ENCODE results near the gene MYOCD.

MYOCD gene

GRCh38 chr17:12730931-12731521 lies 65.3 kb downstream of the MYOCD start:
- Histone ChIP-seq H3K9ac (no peak overlapping the region), H3K36me3 (ENCODE audit: control insufficient read depth, insufficient read depth, low read length) (no peaks in the 10 kb centered on the region), H3K9me3 (ENCODE audit: control insufficient read depth, low read length) (no peaks in the 10 kb centered on the region), H3K4me2 (ENCODE audit: low read length) (peak overlapping the region; percentile 70), H2AFZ (peak overlapping the region; percentile 81), H3K79me2 (no peaks in the 10 kb centered on the region), H3K4me1 (peaks cover 46% of the 10 kb centered on the region), H3K27ac (peak overlapping the region; percentile 96), H3K27me3 (ENCODE audit: control insufficient read depth, insufficient read depth, low read length) (no peaks in the 10 kb centered on the region), H3K4me3 (ENCODE audit: low read depth, low read length) (peak overlapping the region; percentile 41)
- no peak for TF ChIP-seq CTCF (IDR thresholded peaks at IDR 0.05)

GRCh38 chr17:12731839-12732238 lies 66.1 kb downstream of the MYOCD start:
- no peaks in the 10 kb centered on the region for H3K9me3 ChIP-seq (ENCODE audit: control insufficient read depth, low read length)
- H3K4me3 ChIP-seq (ENCODE audit: low read depth, low read length): no peak overlapping the region
- H3K36me3 ChIP-seq (ENCODE audit: control insufficient read depth, insufficient read depth, low read length): no peaks in the 10 kb centered on the region
- peak overlapping the region; percentile 78 for H2AFZ ChIP-seq
- H3K27ac ChIP-seq: peak overlapping the region; percentile 96
- H3K79me2 ChIP-seq: no peaks in the 10 kb centered on the region
- H3K27me3 ChIP-seq (ENCODE audit: control insufficient read depth, insufficient read depth, low read length): no peaks in the 10 kb centered on the region
- H3K9ac ChIP-seq: no peak overlapping the region
- TF ChIP-seq CTCF (IDR thresholded peaks at IDR 0.05): no peak
- peak overlapping the region; percentile 70 for H3K4me2 ChIP-seq (ENCODE audit: low read length)
- peaks cover 41% of the 10 kb centered on the region for H3K4me1 ChIP-seq

GRCh38 chr17:12732366-12732765 lies 66.7 kb downstream of the MYOCD start:
- Histone ChIP-seq H3K36me3 (ENCODE audit: control insufficient read depth, insufficient read depth, low read length) (no peaks in the 10 kb centered on the region), H3K4me2 (ENCODE audit: low read length) (peak overlapping the region; percentile 19), H3K9me3 (ENCODE audit: control insufficient read depth, low read length) (no peaks in the 10 kb centered on the region), H3K27me3 (ENCODE audit: control insufficient read depth, insufficient read depth, low read length) (no peaks in the 10 kb centered on the region), H3K9ac (no peak overlapping the region), H3K4me3 (ENCODE audit: low read depth, low read length) (no peak overlapping the region), H3K4me1 (peaks cover 36% of the 10 kb centered on the region), H2AFZ (peak overlapping the region; percentile 78), H3K79me2 (no peaks in the 10 kb centered on the region), H3K27ac (peak overlapping the region; percentile 96)
- no peak for TF ChIP-seq CTCF (IDR thresholded peaks at IDR 0.05)

- no peak for TF ChIP-seq CTCF (IDR thresholded peaks at IDR 0.05)
- Histone ChIP-seq H3K4me1 (peaks cover 27% of the 10 kb centered on the region), H3K27ac (no peak overlapping the region), H3K9ac (no peak overlapping the region), H3K36me3 (ENCODE audit: control insufficient read depth, insufficient read depth, low read length) (no peaks in the 10 kb centered on the region), H3K79me2 (no peaks in the 10 kb centered on the region), H3K4me3 (ENCODE audit: low read depth, low read length) (no peak overlapping the region), H3K4me2 (ENCODE audit: low read length) (no peak overlapping the region), H2AFZ (peak overlapping the region; percentile 52), H3K9me3 (ENCODE audit: control insufficient read depth, low read length) (no peaks in the 10 kb centered on the region), H3K27me3 (ENCODE audit: control insufficient read depth, insufficient read depth, low read length) (no peaks in the 10 kb centered on the region)
Observed at GRCh38 chr17:12734926-12735325, 69.2 kb downstream of the MYOCD start.

GRCh38 chr17:12735517-12735916 lies 69.8 kb downstream of the MYOCD start:
- Histone ChIP-seq H3K27ac (no peak overlapping the region), H3K36me3 (ENCODE audit: control insufficient read depth, insufficient read depth, low read length) (no peaks in the 10 kb centered on the region), H3K4me1 (peaks cover 24% of the 10 kb centered on the region), H3K4me2 (ENCODE audit: low read length) (no peak overlapping the region), H3K9ac (no peak overlapping the region), H3K9me3 (ENCODE audit: control insufficient read depth, low read length) (no peaks in the 10 kb centered on the region), H2AFZ (no peak overlapping the region), H3K4me3 (ENCODE audit: low read depth, low read length) (no peak overlapping the region), H3K27me3 (ENCODE audit: control insufficient read depth, insufficient read depth, low read length) (no peaks in the 10 kb centered on the region), H3K79me2 (no peaks in the 10 kb centered on the region)
- no peak for TF ChIP-seq CTCF (IDR thresholded peaks at IDR 0.05)

All from parathyroid adenoma (tissue), 2 donors.